ENCODE measurements around the gene SRI.

The SRI gene

GRCh38 chr7:88224601-88225275, 4.9 kb upstream of the SRI start:
- no peak for DNase-seq

GRCh38 chr7:88223265-88223664, 3.4 kb upstream of the SRI start:
- no peak for DNase-seq

GRCh38 chr7:88218836-88219605, 817 bp downstream of the SRI start:
- DNase-seq = no peak

GRCh38 chr7:88218429-88218745, 1.5 kb downstream of the SRI start:
- no peak for DNase-seq

- no peak for DNase-seq
Observed at GRCh38 chr7:88217675-88218428, 2.0 kb downstream of the SRI start.

GRCh38 chr7:88216276-88216675, 3.6 kb downstream of the SRI start:
- no peak for DNase-seq

- no peak for DNase-seq
Observed at GRCh38 chr7:88215295-88215694, 4.5 kb downstream of the SRI start.

- no peak for DNase-seq
Observed at GRCh38 chr7:88214456-88214855, 5.4 kb downstream of the SRI start.

- no peak for DNase-seq
Observed at GRCh38 chr7:88212918-88213317, 6.9 kb downstream of the SRI start.

- DNase-seq = no peak
Observed at GRCh38 chr7:88208521-88208920, 11.3 kb downstream of the SRI start.

- DNase-seq = no peak
Observed at GRCh38 chr7:88206254-88206653, 13.6 kb downstream of the SRI start.

GRCh38 chr7:88205179-88205578, 14.7 kb downstream of the SRI start:
- no peak for DNase-seq

GRCh38 chr7:88204525-88205110, 15.2 kb downstream of the SRI start:
- no peak for DNase-seq

GRCh38 chr7:88203401-88203800, 16.4 kb downstream of the SRI start:
- DNase-seq = no peak

GRCh38 chr7:88202799-88203198, 17.0 kb downstream of the SRI start:
- no peak for DNase-seq

GRCh38 chr7:88202278-88202677, 17.6 kb downstream of the SRI start:
- no peak for DNase-seq

GRCh38 chr7:88201305-88201704, 18.5 kb downstream of the SRI start:
- no peak for DNase-seq

GRCh38 chr7:88200789-88201188, 19.0 kb downstream of the SRI start:
- DNase-seq = no peak

GRCh38 chr7:88200261-88200660, 19.6 kb downstream of the SRI start:
- no peak for DNase-seq

- no peak for DNase-seq
Observed at GRCh38 chr7:88191911-88192310, 27.9 kb downstream of the SRI start.

GRCh38 chr7:88185650-88186049, 34.2 kb downstream of the SRI start:
- no peak for DNase-seq

GRCh38 chr7:88184848-88185304, 35.0 kb downstream of the SRI start:
- DNase-seq = peak; percentile 3

- no peak for DNase-seq
Observed at GRCh38 chr7:88183051-88183450, 36.8 kb downstream of the SRI start.

GRCh38 chr7:88176190-88176589, 43.6 kb downstream of the SRI start:
- DNase-seq = no peak
